H9 (cell line): Measurements from ENCODE around the gene RUNX1. TPM values are rescaled to one million over a fixed set of nuclear protein-coding genes. Genes with fewer than 3 reads are reported as not detected.

Source experiments
- DNase-seq: peaks from one replicate; pipeline ENCODE4 v3.0.0-alpha.2; 2017
- H2AFZ ChIP-seq: one replicate; pipeline ENCODE4 v1.6.1; 2013; ENCODE audit warnings: mild to moderate bottlenecking, low read length, control low read depth, moderate library complexity
- H2AK5ac ChIP-seq: 2 replicates; pipeline ENCODE4 v1.6.1; 2013; ENCODE audit warnings: low read length, control low read depth, mixed read lengths; ENCODE audit not compliant: insufficient read length
- H2BK120ac ChIP-seq: one replicate; pipeline ENCODE4 v1.6.1; 2013; ENCODE audit warnings: low read depth, mild to moderate bottlenecking, low read length, control low read depth, inconsistent platforms; ENCODE audit not compliant: poor library complexity, severe bottlenecking
- H2BK12ac ChIP-seq: 2 replicates; pipeline ENCODE4 v1.6.1; 2013; ENCODE audit warnings: low read length, control low read depth, mixed read lengths, low read depth; ENCODE audit not compliant: insufficient read length
- H2BK15ac ChIP-seq: 2 replicates; pipeline ENCODE4 v1.6.1; 2013; ENCODE audit warnings: low read depth, low read length, control low read depth
- H2BK20ac ChIP-seq: one replicate; pipeline ENCODE4 v1.6.1; 2013; ENCODE audit warnings: low read depth, mild to moderate bottlenecking, low read length, control low read depth, inconsistent platforms; ENCODE audit not compliant: poor library complexity, severe bottlenecking
- H2BK5ac ChIP-seq: 2 replicates; pipeline ENCODE4 v1.6.1; 2013; ENCODE audit warnings: low read length, control low read depth, mixed read lengths; ENCODE audit not compliant: insufficient read length
- H3K14ac ChIP-seq: 2 replicates; pipeline ENCODE4 v1.6.1; 2013; ENCODE audit warnings: low read length, control low read depth; ENCODE audit not compliant: insufficient read depth
- H3K18ac ChIP-seq: 2 replicates; pipeline ENCODE4 v1.6.1; 2013; ENCODE audit warnings: low read depth, mild to moderate bottlenecking, mixed read lengths, low read length, control low read depth; ENCODE audit not compliant: insufficient read length
- H3K23ac ChIP-seq: 2 replicates; pipeline ENCODE4 v1.6.1; 2013; ENCODE audit warnings: low read length, control low read depth, mixed read lengths, low read depth; ENCODE audit not compliant: insufficient read length
- H3K23me2 ChIP-seq: 2 replicates; pipeline ENCODE4 v1.6.1; 2013; ENCODE audit warnings: low read depth, mild to moderate bottlenecking, mixed read lengths, low read length, control low read depth; ENCODE audit not compliant: insufficient read length, poor library complexity, severe bottlenecking
- H3K27ac ChIP-seq: 2 replicates; pipeline ENCODE4 v1.5.1; 2013; ENCODE audit warnings: low read length, control low read depth, mixed read lengths, low read depth; ENCODE audit not compliant: insufficient read length
- H3K27me3 ChIP-seq: 2 replicates; pipeline ENCODE4 v1.6.1; 2013; ENCODE audit warnings: low read length, control low read depth, inconsistent platforms; ENCODE audit not compliant: insufficient read depth
- H3K4ac ChIP-seq: 2 replicates; pipeline ENCODE4 v1.6.1; 2013; ENCODE audit warnings: low read depth, mild to moderate bottlenecking, control low read depth, inconsistent platforms, low read length, moderate library complexity
- H3K4me1 ChIP-seq: 2 replicates; pipeline ENCODE4 v1.6.1; 2013; ENCODE audit warnings: low read length, control low read depth, inconsistent platforms; ENCODE audit not compliant: insufficient read depth
- H3K4me2 ChIP-seq: 2 replicates; pipeline ENCODE4 v1.6.1; 2013; ENCODE audit warnings: low read length, control low read depth, mixed read lengths; ENCODE audit not compliant: insufficient read length, insufficient read depth
- H3K56ac ChIP-seq: 2 replicates; pipeline ENCODE4 v1.6.1; 2013; ENCODE audit warnings: low read depth, mild to moderate bottlenecking, mixed read lengths, low read length, control low read depth; ENCODE audit not compliant: insufficient read length
- H3K79me1 ChIP-seq: 2 replicates; pipeline ENCODE4 v1.6.1; 2013; ENCODE audit warnings: low read depth, mild to moderate bottlenecking, moderate library complexity, low read length, control low read depth, inconsistent platforms; ENCODE audit not compliant: insufficient read depth, poor library complexity, severe bottlenecking
- H3K79me2 ChIP-seq: 2 replicates; pipeline ENCODE4 v1.6.1; 2013; ENCODE audit warnings: low read length, control low read depth, inconsistent platforms; ENCODE audit not compliant: insufficient read depth
- H3K9ac ChIP-seq: 2 replicates; pipeline ENCODE4 v1.6.1; 2013; ENCODE audit warnings: low read length, control low read depth, mixed read lengths; ENCODE audit not compliant: insufficient read length; ENCODE audit errors: extremely low read depth
- H3K9me3 ChIP-seq: one replicate; pipeline ENCODE4 v1.6.1; 2013; ENCODE audit warnings: low read depth, low read length, inconsistent platforms; ENCODE audit not compliant: control insufficient read depth
- H3T11ph ChIP-seq: one replicate; pipeline ENCODE4 v1.6.1; 2013; ENCODE audit warnings: mild to moderate bottlenecking, low read length, control low read depth, inconsistent platforms
- H4K20me1 ChIP-seq: one replicate; pipeline ENCODE4 v1.6.1; 2013; ENCODE audit not compliant: control insufficient read depth, insufficient read length, insufficient read depth
- H4K5ac ChIP-seq: 2 replicates; pipeline ENCODE4 v1.6.1; 2013; ENCODE audit warnings: low read depth, mild to moderate bottlenecking, mixed read lengths, low read length, control low read depth; ENCODE audit not compliant: insufficient read length
- H4K8ac ChIP-seq: replicated peaks from 2 replicates; pipeline ENCODE4 v1.6.1; 2013; ENCODE audit warnings: low read length, control low read depth, mixed read lengths, low read depth; ENCODE audit not compliant: insufficient read length
- H4K91ac ChIP-seq: 2 replicates; pipeline ENCODE4 v1.6.1; 2013; ENCODE audit warnings: low read depth, mild to moderate bottlenecking, moderate library complexity, mixed read lengths, low read length, control low read depth; ENCODE audit not compliant: insufficient read length
- H3K27ac Mint-ChIP-seq, 3 experiments: 2 replicates in 2 of 3; 3 replicates in 1 of 3; pipeline ENCODE4 v1.8.0; 2020 to 2021; ENCODE audit warnings: mixed read lengths in 3 of 3, mild to moderate bottlenecking in 1 of 3, moderate library complexity in 1 of 3
- H3K27me3 Mint-ChIP-seq: 2 replicates; pipeline ENCODE4 v1.8.0; 2021; ENCODE audit warnings: low read depth, mild to moderate bottlenecking, moderate library complexity, mixed read lengths
- H3K36me3 Mint-ChIP-seq, 3 experiments: 2 replicates in 2 of 3; 3 replicates in 1 of 3; pipeline ENCODE4 v1.8.0; 2020 to 2021; ENCODE audit warnings: low read depth in 3 of 3, mixed read lengths in 3 of 3; ENCODE audit not compliant: insufficient read depth in 1 of 3
- H3K4me1 Mint-ChIP-seq, 2 experiments: 2 replicates each; pipeline ENCODE4 v1.8.0; 2020; ENCODE audit warnings: mixed read lengths in 2 of 2
- H3K4me3 Mint-ChIP-seq, 2 experiments: 2 replicates in 1 of 2; 3 replicates in 1 of 2; pipeline ENCODE4 v1.8.0; 2020 to 2021; ENCODE audit warnings: mild to moderate bottlenecking in 2 of 2, mixed read lengths in 2 of 2, moderate library complexity in 1 of 2
- H3K9me3 Mint-ChIP-seq, 2 experiments: 2 replicates in 1 of 2; 3 replicates in 1 of 2; pipeline ENCODE4 v1.8.0; 2020; ENCODE audit warnings: mild to moderate bottlenecking in 2 of 2, mixed read lengths in 2 of 2, moderate library complexity in 1 of 2
- CTCF ChIP-seq: fragments of 200-600 bp; sonication (generic); conservative IDR thresholded peaks from 3 replicates; pipeline ENCODE4 v1.8.0; 2021; ENCODE audit warnings: antibody characterized with exemption, mild to moderate bottlenecking
- WGBS: extraction: QIAGEN DNeasy Blood & Tissue Kit; methylation state at CpG from one replicate; pipeline ENCODE4 v1.1.7; 2013; ENCODE audit warnings: missing lambda C conversion rate, low lambda C conversion rate, mixed read lengths; ENCODE audit not compliant: insufficient read length; ENCODE audit errors: extremely low coverage; 5-methylcytosine and 5-hydroxymethylcytosine counted together
- total RNA-seq: library from RNA; stranded (reverse); gene quantifications from 2 replicates; pipeline ENCODE4 v1.2.1, GENCODE V29; 2021

The RUNX1 gene
- total RNA-seq, 1 experiment from 2014 or later = 0.72 TPM

GRCh38 chr21:35050348-35051286, 1.5 kb upstream of the RUNX1 start:
- Mint-ChIP-seq H3K36me3 (no peaks in the 10 kb centered on the region; a peak in 1 of 7 replicates), H3K27me3 (peaks cover 12% of the 10 kb centered on the region), H3K27ac (no peak overlapping the region), H3K4me3 (no peak overlapping the region), H3K4me1 (peaks cover 11 to 25% of the 10 kb centered on the region in 2 experiments), H3K9me3 (no peaks in the 10 kb centered on the region)
- Histone ChIP-seq H4K5ac (no peak overlapping the region), H3K23ac (no peak overlapping the region), H2AK5ac (no peak overlapping the region), H2BK15ac (no peak overlapping the region), H3K79me1 (no peaks in the 10 kb centered on the region), H3K4ac (no peak overlapping the region), H4K8ac (no peak overlapping the region), H4K91ac (no peak overlapping the region), H3T11ph (no peak overlapping the region), H2BK12ac (no peak overlapping the region), H3K27me3 (no peaks in the 10 kb centered on the region), H3K9me3 (no peaks in the 10 kb centered on the region), H3K9ac (no peak overlapping the region), H3K23me2 (no peaks in the 10 kb centered on the region), H2BK20ac (no peak overlapping the region), H3K79me2 (no peaks in the 10 kb centered on the region), H2BK120ac (no peak overlapping the region), H3K27ac (no peak overlapping the region), H3K4me2 (no peak overlapping the region), H3K18ac (no peak overlapping the region), H4K20me1 (no peaks in the 10 kb centered on the region), H3K4me1 (no peaks in the 10 kb centered on the region), H3K56ac (no peak overlapping the region), H3K14ac (no peak overlapping the region), H2AFZ (no peak overlapping the region), H2BK5ac (no peak overlapping the region)
- DNase-seq = no peak
- TF ChIP-seq CTCF = no peak
- no CpG with 5 or more reads among the region's 15 CpGs for WGBS
